ENCODE data around the gene KAZN. TPM values are rescaled to one million over a fixed set of nuclear protein-coding genes. Genes with fewer than 3 reads are reported as not detected.

The KAZN gene
- total RNA-seq, 1 experiment from 2014 or later = 15.6 TPM

DNA sequence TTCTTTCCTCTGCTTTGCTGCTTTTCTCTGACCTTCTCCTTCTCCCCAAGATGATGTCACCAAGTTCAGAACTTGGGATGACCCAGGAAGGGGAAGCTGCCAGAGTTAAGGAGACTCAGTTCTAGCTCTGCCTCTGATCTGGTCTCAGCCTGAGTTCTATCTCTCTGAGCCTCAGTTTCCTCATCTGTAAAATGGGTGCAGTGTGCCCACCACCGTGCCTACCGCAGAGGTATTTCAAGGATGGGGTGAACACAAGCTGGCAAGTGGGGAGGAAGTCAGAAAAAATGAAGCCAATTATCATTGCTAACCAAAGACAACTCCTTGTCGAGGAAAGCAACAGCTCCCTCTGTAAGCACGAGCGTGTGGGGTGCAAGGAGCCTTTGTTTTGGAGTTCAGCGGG lies 249.7 kb downstream of the KAZN start:
- Histone ChIP-seq H3K9me3 (ENCODE audit: insufficient read depth, low read depth) (no peaks in the 10 kb centered on the region), H3K9me2 (ENCODE audit: insufficient read depth) (no peaks in the 10 kb centered on the region), H3K36me3 (ENCODE audit: low read depth) (no peaks in the 10 kb centered on the region), H2AFZ (no peak overlapping the region), H3K4me3 (no peak overlapping the region), H3K79me2 (ENCODE audit: low read depth) (no peaks in the 10 kb centered on the region), H3K27ac (no peak overlapping the region), H3F3A (ENCODE audit: insufficient read depth, low read depth) (no peaks in the 10 kb centered on the region), H3K4me1 (replicated peaks; ENCODE audit: insufficient read depth) (no peaks in the 10 kb centered on the region), H3K27me3 (ENCODE audit: insufficient read depth, low read depth) (peaks cover 23% of the 10 kb centered on the region), H4K20me1 (ENCODE audit: insufficient read depth) (no peaks in the 10 kb centered on the region), H3K4me2 (no peak overlapping the region)
- no peak for DNase-seq
- TF ChIP-seq, protein P1, sequence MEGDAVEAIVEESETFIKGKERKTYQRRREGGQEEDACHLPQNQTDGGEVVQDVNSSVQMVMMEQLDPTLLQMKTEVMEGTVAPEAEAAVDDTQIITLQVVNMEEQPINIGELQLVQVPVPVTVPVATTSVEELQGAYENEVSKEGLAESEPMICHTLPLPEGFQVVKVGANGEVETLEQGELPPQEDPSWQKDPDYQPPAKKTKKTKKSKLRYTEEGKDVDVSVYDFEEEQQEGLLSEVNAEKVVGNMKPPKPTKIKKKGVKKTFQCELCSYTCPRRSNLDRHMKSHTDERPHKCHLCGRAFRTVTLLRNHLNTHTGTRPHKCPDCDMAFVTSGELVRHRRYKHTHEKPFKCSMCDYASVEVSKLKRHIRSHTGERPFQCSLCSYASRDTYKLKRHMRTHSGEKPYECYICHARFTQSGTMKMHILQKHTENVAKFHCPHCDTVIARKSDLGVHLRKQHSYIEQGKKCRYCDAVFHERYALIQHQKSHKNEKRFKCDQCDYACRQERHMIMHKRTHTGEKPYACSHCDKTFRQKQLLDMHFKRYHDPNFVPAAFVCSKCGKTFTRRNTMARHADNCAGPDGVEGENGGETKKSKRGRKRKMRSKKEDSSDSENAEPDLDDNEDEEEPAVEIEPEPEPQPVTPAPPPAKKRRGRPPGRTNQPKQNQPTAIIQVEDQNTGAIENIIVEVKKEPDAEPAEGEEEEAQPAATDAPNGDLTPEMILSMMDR (conservative IDR thresholded peaks at IDR 0.05) = no peak
- no peak for TF ChIP-seq EZH2 (IDR thresholded peaks at IDR 0.05; ENCODE audit: low read depth)
- no TSS peak for BruUV-seq (replicated peaks)
- CTCF ChIA-PET = no interaction called here
- intact Hi-C loops (cut with micrococcal nuclease; ENCODE audit: unreplicated experiment) = no loop called here
- POLR2A ChIA-PET (ENCODE audit: unreplicated experiment) = no interaction called here

DNA sequence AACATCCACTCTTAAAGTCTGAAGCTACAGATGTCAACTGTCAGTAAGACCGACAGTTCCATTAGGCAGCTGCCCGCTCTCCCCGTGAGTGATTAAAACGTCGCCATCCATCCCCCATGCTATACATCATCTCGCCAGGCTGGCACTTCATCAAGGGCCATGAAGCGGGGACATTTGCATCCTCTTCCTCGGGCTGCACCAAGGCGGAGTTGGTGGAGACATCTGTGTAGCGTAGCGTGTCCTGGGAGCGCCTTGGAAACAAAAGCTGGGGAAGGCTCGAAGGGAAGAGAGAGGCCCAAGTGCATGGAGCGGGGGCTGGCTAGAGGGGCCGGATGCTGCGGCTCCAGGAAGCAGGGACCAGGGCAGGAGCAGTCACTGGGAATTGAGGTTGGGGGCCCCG lies 250.1 kb downstream of the KAZN start:
- no peaks in the 10 kb centered on the region for H4K20me1 ChIP-seq (ENCODE audit: insufficient read depth)
- DNase-seq = no peak
- H2AFZ ChIP-seq = no peak overlapping the region
- no peak overlapping the region for H3K4me3 ChIP-seq
- H3F3A ChIP-seq (ENCODE audit: insufficient read depth, low read depth) = no peaks in the 10 kb centered on the region
- no TSS peak for BruUV-seq (replicated peaks)
- H3K9me2 ChIP-seq (ENCODE audit: insufficient read depth) = no peaks in the 10 kb centered on the region
- no peaks in the 10 kb centered on the region for H3K36me3 ChIP-seq (ENCODE audit: low read depth)
- H3K79me2 ChIP-seq (ENCODE audit: low read depth) = no peaks in the 10 kb centered on the region
- H3K9me3 ChIP-seq (ENCODE audit: insufficient read depth, low read depth) = no peaks in the 10 kb centered on the region
- TF ChIP-seq EZH2 (IDR thresholded peaks at IDR 0.05; ENCODE audit: low read depth) = no peak
- TF ChIP-seq, protein P1 (conservative IDR thresholded peaks at IDR 0.05) = no peak
- no peaks in the 10 kb centered on the region for H3K4me1 ChIP-seq (replicated peaks; ENCODE audit: insufficient read depth)
- peaks cover 23% of the 10 kb centered on the region for H3K27me3 ChIP-seq (ENCODE audit: insufficient read depth, low read depth)
- ChIA-PET POLR2A (ENCODE audit: unreplicated experiment) (no interaction called here), CTCF (no interaction called here)
- no peak overlapping the region for H3K27ac ChIP-seq
- intact Hi-C loops (cut with micrococcal nuclease; ENCODE audit: unreplicated experiment) = no loop called here
- H3K4me2 ChIP-seq = no peak overlapping the region

DNA sequence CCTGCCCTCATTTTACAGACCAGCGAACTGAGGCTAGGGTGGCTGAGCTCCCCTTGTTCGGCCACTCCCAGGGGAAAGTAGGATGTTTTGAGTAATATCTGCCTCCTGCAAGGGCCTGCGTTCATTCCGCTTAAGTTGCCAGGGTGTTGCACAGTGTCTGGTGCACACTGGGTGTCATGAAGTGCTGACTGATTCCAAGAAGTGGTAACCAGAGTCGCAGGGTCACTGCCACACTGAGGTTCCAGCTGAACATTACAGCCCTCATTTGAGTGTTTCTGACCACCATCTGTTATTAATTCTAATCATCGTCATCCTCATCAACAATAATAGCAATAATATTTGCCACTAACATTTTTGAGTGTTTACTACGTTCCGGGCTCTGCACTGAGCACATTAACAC lies 250.6 kb downstream of the KAZN start:
- H3K36me3 ChIP-seq (ENCODE audit: low read depth) = no peaks in the 10 kb centered on the region
- peaks cover 23% of the 10 kb centered on the region for H3K27me3 ChIP-seq (ENCODE audit: insufficient read depth, low read depth)
- CTCF ChIA-PET = no interaction called here
- TF ChIP-seq EZH2 (IDR thresholded peaks at IDR 0.05; ENCODE audit: low read depth) = no peak
- TF ChIP-seq, protein P1 (conservative IDR thresholded peaks at IDR 0.05) = no peak
- DNase-seq = no peak
- BruUV-seq (replicated peaks) = no TSS peak
- H3K9me3 ChIP-seq (ENCODE audit: insufficient read depth, low read depth) = no peaks in the 10 kb centered on the region
- H2AFZ ChIP-seq = no peak overlapping the region
- H3K4me1 ChIP-seq (replicated peaks; ENCODE audit: insufficient read depth) = no peaks in the 10 kb centered on the region
- H3K4me2 ChIP-seq = no peak overlapping the region
- no peaks in the 10 kb centered on the region for H3K79me2 ChIP-seq (ENCODE audit: low read depth)
- H4K20me1 ChIP-seq (ENCODE audit: insufficient read depth) = no peaks in the 10 kb centered on the region
- no peak overlapping the region for H3K27ac ChIP-seq
- POLR2A ChIA-PET (ENCODE audit: unreplicated experiment) = no interaction called here
- H3K4me3 ChIP-seq = no peak overlapping the region
- no peaks in the 10 kb centered on the region for H3F3A ChIP-seq (ENCODE audit: insufficient read depth, low read depth)
- no peaks in the 10 kb centered on the region for H3K9me2 ChIP-seq (ENCODE audit: insufficient read depth)
- intact Hi-C loops (cut with micrococcal nuclease; ENCODE audit: unreplicated experiment) = no loop called here
